DOHH2 (cell line): ENCODE data around the gene DCP1A.

ENCODE experiments used
- H3F3A ChIP-seq: fragments of 200-600 bp; sonication (generic), shearing (Covaris generic); 2 replicates; pipeline ENCODE4 v1.6.0; 2016; ENCODE audit warnings: antibody characterized with exemption, mild to moderate bottlenecking; ENCODE audit not compliant: control insufficient read depth, insufficient read depth
- H3K27ac ChIP-seq: fragments of 200-600 bp; sonication (generic); 2 replicates; pipeline ENCODE4 v1.5.1; 2014; ENCODE audit warnings: low read depth, mild to moderate bottlenecking, low read length, moderate library complexity
- H3K27me3 ChIP-seq: fragments of 200-600 bp; sonication (generic); 2 replicates; pipeline ENCODE4 v1.6.1; 2014; ENCODE audit warnings: mild to moderate bottlenecking, low read length, mixed read lengths; ENCODE audit not compliant: control insufficient read depth
- H3K36me3 ChIP-seq: fragments of 200-600 bp; sonication (generic); 2 replicates; pipeline ENCODE4 v1.6.1; 2014; ENCODE audit warnings: mild to moderate bottlenecking, low read length, moderate library complexity, mixed read lengths; ENCODE audit not compliant: control insufficient read depth
- H3K4me1 ChIP-seq: fragments of 200-600 bp; sonication (generic); 2 replicates; pipeline ENCODE4 v1.6.1; 2014; ENCODE audit warnings: mild to moderate bottlenecking, low read length, mixed read lengths; ENCODE audit not compliant: control insufficient read depth
- H3K4me2 ChIP-seq: fragments of 200-600 bp; sonication (generic); 2 replicates; pipeline ENCODE4 v1.6.0; 2014; ENCODE audit warnings: mild to moderate bottlenecking, low read length, moderate library complexity
- H3K4me3 ChIP-seq: fragments of 200-600 bp; sonication (generic); 2 replicates; pipeline ENCODE4 v1.5.1; 2014; ENCODE audit warnings: mild to moderate bottlenecking, low read length, mixed read lengths
- H3K79me2 ChIP-seq: fragments of 200-600 bp; sonication (generic); 2 replicates; pipeline ENCODE4 v1.6.1; 2014; ENCODE audit warnings: mild to moderate bottlenecking, low read length, mixed read lengths; ENCODE audit not compliant: control insufficient read depth
- H3K9me2 ChIP-seq: fragments of 200-600 bp; sonication (generic); replicated peaks from 2 replicates; pipeline ENCODE4 v1.6.1; 2014; ENCODE audit warnings: mild to moderate bottlenecking, low read length, mixed read lengths; ENCODE audit not compliant: control insufficient read depth
- H3K9me3 ChIP-seq: fragments of 200-600 bp; sonication (generic); 2 replicates; pipeline ENCODE4 v1.6.1; 2014; ENCODE audit warnings: antibody characterized with exemption, low read length, mixed read lengths; ENCODE audit not compliant: control insufficient read depth, insufficient read depth
- H4K20me1 ChIP-seq: fragments of 200-600 bp; sonication (generic); 2 replicates; pipeline ENCODE4 v1.6.0; 2014; ENCODE audit warnings: low read depth, mild to moderate bottlenecking, antibody characterized with exemption, low read length, moderate library complexity; ENCODE audit not compliant: control insufficient read depth, insufficient read depth
- CTCF ChIP-seq: fragments of 200-600 bp; sonication (generic); IDR thresholded peaks from one replicate; pipeline ENCODE4 v1.5.1; 2014; ENCODE audit warnings: antibody characterized with exemption, mild to moderate bottlenecking, low read depth, low read length; ENCODE audit not compliant: poor library complexity, severe bottlenecking
- EZH2phosphoT487 ChIP-seq: fragments of 200-600 bp; sonication (generic); IDR thresholded peaks from 2 replicates; pipeline ENCODE4 v1.6.1; 2017; ENCODE audit warnings: borderline replicate concordance, mild to moderate bottlenecking, antibody characterized with exemption, low read length, moderate library complexity, mixed read lengths

DCP1A gene

GRCh38 chr3:53295410-53295809 lies 51.9 kb downstream of the DCP1A start:
- peaks cover 16% of the 10 kb centered on the region for H3K36me3 ChIP-seq
- no peaks in the 10 kb centered on the region for H3K4me1 ChIP-seq
- no peaks in the 10 kb centered on the region for H3K27me3 ChIP-seq
- H4K20me1 ChIP-seq = peaks cover 5% of the 10 kb centered on the region; the same call in 1 of the 2 replicates
- TF ChIP-seq EZH2phosphoT487 = no peak
- TF ChIP-seq CTCF = no peak
- no peaks in the 10 kb centered on the region for H3K9me2 ChIP-seq
- H3K9me3 ChIP-seq = no peaks in the 10 kb centered on the region
- H3K4me2 ChIP-seq = no peak overlapping the region
- H3F3A ChIP-seq = no peaks in the 10 kb centered on the region
- H3K79me2 ChIP-seq = no peaks in the 10 kb centered on the region
- H3K27ac ChIP-seq = no peak overlapping the region
- no peak overlapping the region for H3K4me3 ChIP-seq

- Histone ChIP-seq H4K20me1 (peaks cover under 1% of the 10 kb centered on the region; the same call in 1 of the 2 replicates), H3K4me1 (no peaks in the 10 kb centered on the region), H3K9me2 (no peaks in the 10 kb centered on the region), H3K4me3 (no peak overlapping the region), H3K27me3 (no peaks in the 10 kb centered on the region), H3F3A (no peaks in the 10 kb centered on the region), H3K36me3 (peaks cover 11% of the 10 kb centered on the region), H3K27ac (no peak overlapping the region), H3K79me2 (no peaks in the 10 kb centered on the region), H3K4me2 (no peak overlapping the region), H3K9me3 (no peaks in the 10 kb centered on the region)
- no peak for TF ChIP-seq CTCF
- TF ChIP-seq EZH2phosphoT487 = no peak
These were observed 53.5 kb downstream of the DCP1A start for GRCh38 chr3:53293867-53294266.

DNA sequence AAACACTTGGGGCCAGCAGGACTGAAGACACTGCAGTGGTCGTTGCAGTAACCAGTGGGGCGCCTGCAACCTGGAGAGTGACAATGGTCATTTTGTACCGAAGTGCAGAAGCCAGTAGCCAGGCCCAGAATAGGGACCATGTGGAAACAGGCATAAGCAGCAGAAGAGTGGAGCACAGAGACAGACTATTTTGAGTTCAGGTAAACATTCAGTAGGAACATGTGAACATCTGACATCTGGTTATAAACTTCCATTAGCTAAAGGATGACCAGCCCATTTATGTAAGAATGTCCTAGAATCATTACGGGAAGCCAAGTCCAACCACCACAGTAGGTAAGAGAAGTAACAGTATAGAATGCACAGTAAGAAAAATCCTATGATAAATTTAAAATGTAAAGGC lies 59.1 kb downstream of the DCP1A start:
- H3F3A ChIP-seq = no peaks in the 10 kb centered on the region
- TF ChIP-seq CTCF = no peak
- TF ChIP-seq EZH2phosphoT487 = no peak
- no peaks in the 10 kb centered on the region for H3K79me2 ChIP-seq
- peaks cover 12% of the 10 kb centered on the region for H3K36me3 ChIP-seq
- H3K4me2 ChIP-seq = no peak overlapping the region
- no peaks in the 10 kb centered on the region for H3K27me3 ChIP-seq
- H3K4me3 ChIP-seq = no peak overlapping the region
- no peaks in the 10 kb centered on the region for H3K9me3 ChIP-seq
- no peaks in the 10 kb centered on the region for H3K4me1 ChIP-seq
- no peaks in the 10 kb centered on the region for H3K9me2 ChIP-seq
- H4K20me1 ChIP-seq = no peaks in the 10 kb centered on the region
- H3K27ac ChIP-seq = no peak overlapping the region

DNA sequence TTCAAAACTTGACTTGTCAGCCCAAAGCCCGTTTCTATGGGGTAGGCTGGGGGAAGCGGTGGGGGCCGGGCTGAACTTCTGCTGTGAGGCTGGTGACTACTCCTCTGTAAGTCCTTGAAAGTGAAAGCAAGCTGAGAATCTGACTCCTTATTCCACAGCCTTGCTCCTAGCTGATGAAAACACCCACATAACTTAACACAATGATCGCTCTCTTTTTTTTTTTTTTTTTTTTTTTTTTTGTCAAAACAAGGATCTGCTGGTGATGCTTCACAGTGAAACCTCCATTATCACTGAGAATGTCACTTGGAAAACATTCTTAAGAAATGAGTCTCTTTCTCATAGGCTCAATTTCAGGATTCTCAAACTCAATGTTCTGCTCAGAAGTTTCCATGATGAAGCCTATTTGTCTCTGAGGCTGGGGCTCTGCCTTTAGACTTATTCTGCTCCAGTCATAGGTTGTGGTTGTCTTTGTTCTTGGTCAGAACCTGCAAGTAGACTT lies 60.2 kb downstream of the DCP1A start:
- peaks cover 16% of the 10 kb centered on the region for H3K36me3 ChIP-seq
- H3K4me3 ChIP-seq = no peak overlapping the region
- TF ChIP-seq CTCF (no peak), EZH2phosphoT487 (no peak)
- no peak overlapping the region for H3K4me2 ChIP-seq
- H3F3A ChIP-seq = no peaks in the 10 kb centered on the region
- no peaks in the 10 kb centered on the region for H4K20me1 ChIP-seq
- no peaks in the 10 kb centered on the region for H3K79me2 ChIP-seq
- no peaks in the 10 kb centered on the region for H3K9me2 ChIP-seq
- H3K4me1 ChIP-seq = no peaks in the 10 kb centered on the region
- H3K9me3 ChIP-seq = no peaks in the 10 kb centered on the region
- H3K27me3 ChIP-seq = no peaks in the 10 kb centered on the region
- H3K27ac ChIP-seq = no peak overlapping the region
